GM10248 (cell line): ENCODE data around the gene MYEF2.

Experiments
- CTCF ChIA-PET: fragments of 300-600 bp; sonication (Branson Sonifier 250); formaldehyde crosslinking; extraction: SDS; loops from one replicate; lab custom pipeline; 2021; ENCODE audit warnings: antibody characterized with exemption; lab: Yijun Ruan, JAX
- POLR2A ChIA-PET: fragments of 350-650 bp; sonication (Branson Sonifier 250); formaldehyde crosslinking; extraction: SDS; loops from one replicate; lab custom pipeline; 2020; ENCODE audit warnings: antibody characterized with exemption; lab: Yijun Ruan, JAX
- DNase-seq: peaks from one replicate; pipeline ENCODE4 v3.0.0; 2012; ENCODE audit errors: extremely low spot score
- TF ChIP-seq, protein P1 (sequence below): IDR thresholded peaks from 2 replicates; pipeline ENCODE4 v1.5.1; 2012; ENCODE audit warnings: mild to moderate bottlenecking, low read depth; ENCODE audit errors: extremely low read depth, missing control alignments, control extremely low read depth

MYEF2 gene

DNA sequence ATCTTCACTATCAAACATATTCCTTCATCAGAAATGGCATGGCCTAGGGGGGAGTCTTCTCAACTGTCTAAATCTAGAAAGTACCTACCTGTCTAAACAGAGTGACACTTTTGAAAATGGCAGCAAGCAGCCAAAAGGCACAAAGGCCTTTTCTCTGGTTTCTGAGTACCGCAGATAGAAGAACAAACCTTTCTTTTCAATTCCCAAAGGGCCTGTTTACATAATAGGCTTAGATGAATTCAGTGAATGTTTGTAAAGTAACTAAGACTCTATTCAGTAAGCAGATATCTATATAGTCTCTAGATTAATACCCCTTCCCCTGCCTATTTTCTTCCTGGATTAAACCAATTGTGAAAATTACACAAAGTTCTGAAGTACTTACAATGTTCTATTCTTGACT lies 7.1 kb downstream of the MYEF2 start:
- ChIA-PET CTCF (interaction anchor here (1.3 kb wide), 1 partner anchor 9 kb away, joined by 3 read pairs; no protein-coding TSS in a partner anchor), POLR2A (no interaction called here)
- no peak for DNase-seq

DNA sequence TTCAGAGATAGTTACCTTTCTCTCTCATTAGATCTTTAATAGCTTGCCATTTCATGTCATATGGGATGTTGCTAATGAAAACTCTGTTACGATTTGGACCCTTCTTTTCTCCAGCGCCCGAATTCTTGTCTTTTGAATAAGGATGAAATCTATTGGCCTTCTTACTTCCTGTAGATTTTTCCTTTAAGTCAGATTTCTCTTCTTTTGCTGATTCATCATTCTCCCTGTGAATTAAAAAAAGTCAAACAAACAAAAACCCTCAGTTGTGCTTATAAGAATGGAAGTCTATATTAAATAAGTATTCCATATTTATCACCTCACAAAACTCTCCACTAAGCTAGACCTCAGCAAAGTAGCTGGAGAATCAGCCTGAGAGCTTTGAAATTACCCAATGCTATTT lies 9.5 kb downstream of the MYEF2 start:
- TF ChIP-seq, protein P1, sequence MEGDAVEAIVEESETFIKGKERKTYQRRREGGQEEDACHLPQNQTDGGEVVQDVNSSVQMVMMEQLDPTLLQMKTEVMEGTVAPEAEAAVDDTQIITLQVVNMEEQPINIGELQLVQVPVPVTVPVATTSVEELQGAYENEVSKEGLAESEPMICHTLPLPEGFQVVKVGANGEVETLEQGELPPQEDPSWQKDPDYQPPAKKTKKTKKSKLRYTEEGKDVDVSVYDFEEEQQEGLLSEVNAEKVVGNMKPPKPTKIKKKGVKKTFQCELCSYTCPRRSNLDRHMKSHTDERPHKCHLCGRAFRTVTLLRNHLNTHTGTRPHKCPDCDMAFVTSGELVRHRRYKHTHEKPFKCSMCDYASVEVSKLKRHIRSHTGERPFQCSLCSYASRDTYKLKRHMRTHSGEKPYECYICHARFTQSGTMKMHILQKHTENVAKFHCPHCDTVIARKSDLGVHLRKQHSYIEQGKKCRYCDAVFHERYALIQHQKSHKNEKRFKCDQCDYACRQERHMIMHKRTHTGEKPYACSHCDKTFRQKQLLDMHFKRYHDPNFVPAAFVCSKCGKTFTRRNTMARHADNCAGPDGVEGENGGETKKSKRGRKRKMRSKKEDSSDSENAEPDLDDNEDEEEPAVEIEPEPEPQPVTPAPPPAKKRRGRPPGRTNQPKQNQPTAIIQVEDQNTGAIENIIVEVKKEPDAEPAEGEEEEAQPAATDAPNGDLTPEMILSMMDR: no peak
- ChIA-PET CTCF (no interaction called here), POLR2A (no interaction called here)
- DNase-seq: no peak

More for the DNA sequence above, 7.1 kb downstream of the MYEF2 start:
- TF ChIP-seq, protein P1: no peak

DNA sequence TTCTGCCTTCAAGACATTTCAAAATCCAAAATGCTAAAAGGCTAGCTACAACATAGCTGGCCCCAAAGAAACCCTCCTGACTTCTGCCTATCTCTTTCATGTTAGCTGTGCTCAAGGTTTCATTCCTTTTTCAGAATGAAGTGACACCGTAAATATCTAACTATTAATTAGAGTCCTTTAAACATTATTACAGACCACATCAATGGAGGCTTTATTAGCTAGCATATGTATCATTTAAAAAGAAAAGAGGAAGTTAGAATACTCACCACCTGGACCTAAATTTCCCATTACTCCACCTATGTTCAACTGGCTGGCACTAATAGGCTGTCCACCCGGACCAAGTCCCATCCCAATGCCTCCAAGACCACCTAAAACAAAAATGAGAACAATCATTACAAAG lies 24.6 kb downstream of the MYEF2 start:
- no peak for DNase-seq
- TF ChIP-seq, protein P1: no peak
- ChIA-PET POLR2A (no interaction called here), CTCF (no interaction called here)

DNA sequence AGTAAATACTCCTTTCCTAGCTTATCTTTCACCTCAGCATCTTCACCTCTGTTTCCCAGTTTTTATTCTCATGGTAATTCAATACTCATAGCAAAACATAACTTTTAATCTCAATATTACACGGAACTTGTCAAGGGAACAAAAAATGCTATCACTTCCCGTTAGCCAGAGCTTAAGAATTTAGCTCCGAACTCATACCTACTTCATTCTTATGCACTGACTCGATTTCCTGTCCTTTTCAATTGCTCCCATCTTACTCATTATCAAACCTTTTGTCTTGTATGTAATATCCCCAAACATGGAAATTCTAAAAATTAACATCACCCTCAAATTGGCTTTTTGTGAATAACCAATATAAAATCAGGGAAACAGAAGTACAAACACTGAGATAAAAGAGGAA lies 28.2 kb downstream of the MYEF2 start:
- TF ChIP-seq, protein P1: no peak
- no peak for DNase-seq
- ChIA-PET CTCF (interaction anchor here (1.1 to 1.5 kb wide), 3 partner anchors 12 to 28 kb away, joined by 3 to 4 read pairs (median 3); partner anchors contain the start of gene MYEF2), POLR2A (no interaction called here)

DNA sequence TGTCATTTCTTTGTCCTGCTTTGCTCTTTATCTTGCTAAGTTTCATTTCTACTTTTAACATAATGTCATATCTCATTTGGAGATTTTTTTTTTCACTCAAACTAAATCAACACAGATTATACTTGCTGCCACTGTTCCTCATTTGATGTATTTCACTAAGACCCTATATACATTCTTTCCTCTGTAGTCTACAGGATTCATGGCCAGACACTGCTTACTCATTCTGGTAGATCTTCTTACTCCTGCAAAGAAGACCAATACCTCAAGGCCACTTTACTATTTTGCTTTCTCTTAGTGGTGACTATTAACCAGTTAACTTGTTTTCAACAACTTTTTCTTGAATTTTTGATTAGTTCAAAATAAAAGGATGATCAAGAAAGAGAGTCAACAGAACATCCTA lies 30.7 kb downstream of the MYEF2 start:
- TF ChIP-seq, protein P1: no peak
- ChIA-PET POLR2A (no interaction called here), CTCF (interaction anchor here (1.0 kb wide), 1 partner anchor 29 kb away, joined by 3 read pairs; no protein-coding TSS in a partner anchor)
- no peak for DNase-seq

DNA sequence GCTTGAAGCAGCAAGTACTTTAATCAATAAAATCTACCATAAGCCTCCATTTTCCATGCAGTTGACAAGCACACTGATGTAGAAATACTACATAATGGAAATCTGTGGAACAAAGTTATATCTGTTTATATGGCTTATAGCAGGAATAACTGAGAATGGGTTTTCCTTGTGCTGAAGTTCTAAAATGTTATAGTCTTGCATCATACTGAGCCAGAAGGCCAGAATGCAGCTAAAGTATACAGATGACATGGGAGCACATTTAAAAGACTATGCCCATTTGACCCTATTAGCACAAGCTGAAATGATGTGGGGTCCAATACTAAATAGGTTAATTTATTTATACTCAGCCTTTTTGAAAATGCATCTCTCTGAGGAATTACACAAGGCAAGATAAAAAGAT lies 32.2 kb downstream of the MYEF2 start:
- TF ChIP-seq, protein P1: no peak
- ChIA-PET POLR2A (no interaction called here), CTCF (no interaction called here)
- no peak for DNase-seq
